ENCODE data around the gene MICALL1. TPM values are rescaled to one million over a fixed set of nuclear protein-coding genes. Genes with fewer than 3 reads are reported as not detected.

The MICALL1 gene
- total and polyA plus RNA-seq, 7 donors, result 10.3 to 24.7 (median 16.9) TPM

DNA sequence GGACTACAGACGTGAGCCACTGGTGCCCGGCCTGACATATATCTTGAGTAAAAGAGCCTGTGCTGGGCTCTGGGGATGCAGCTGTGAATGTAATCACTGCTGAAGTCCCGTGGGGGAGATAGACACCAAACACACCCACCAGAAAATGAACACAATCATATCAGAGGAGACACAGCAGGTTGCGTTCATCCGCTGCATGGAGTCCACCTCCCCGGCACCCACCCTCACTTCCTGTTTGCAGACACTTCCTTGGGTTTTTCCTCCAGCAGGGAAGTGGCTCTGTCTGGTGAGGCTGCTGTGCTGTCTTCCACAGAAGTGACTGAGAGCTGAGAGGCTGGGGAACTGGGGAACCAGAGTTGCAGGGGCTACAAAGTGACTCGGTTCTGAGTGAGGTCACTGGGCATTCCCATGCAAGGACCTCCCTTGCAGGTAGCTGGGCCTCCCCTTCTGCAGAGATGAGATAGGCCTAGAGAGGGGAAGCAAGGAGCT lies 7.2 kb downstream of the MICALL1 start:
- peak in 2 of 4 donors; percentile 8 to 42 for ATAC-seq
- Histone ChIP-seq H3K9me3 (no peaks in the 10 kb centered on the region), H3K4me3 (no peak overlapping the region), H3K36me3 (ENCODE audit: insufficient read depth in 1 of 2, low read depth in 1 of 2) (peaks cover 0 to 63% of the 10 kb centered on the region in 2 donors), H3K4me1 (peaks cover 5% of the 10 kb centered on the region), H3K27ac (no peak overlapping the region), H3K27me3 (ENCODE audit: insufficient read depth in 3 of 3, low read length in 2 of 3) (no peaks in the 10 kb centered on the region)
- WGBS, 3 donors, result 64 to 69% (median 64%) methylated on average over 7 of the region's 7 CpGs
- intact Hi-C loops (cut with DNase I), result no loop called here
- no peak for DNase-seq
- TF ChIP-seq, protein P1, sequence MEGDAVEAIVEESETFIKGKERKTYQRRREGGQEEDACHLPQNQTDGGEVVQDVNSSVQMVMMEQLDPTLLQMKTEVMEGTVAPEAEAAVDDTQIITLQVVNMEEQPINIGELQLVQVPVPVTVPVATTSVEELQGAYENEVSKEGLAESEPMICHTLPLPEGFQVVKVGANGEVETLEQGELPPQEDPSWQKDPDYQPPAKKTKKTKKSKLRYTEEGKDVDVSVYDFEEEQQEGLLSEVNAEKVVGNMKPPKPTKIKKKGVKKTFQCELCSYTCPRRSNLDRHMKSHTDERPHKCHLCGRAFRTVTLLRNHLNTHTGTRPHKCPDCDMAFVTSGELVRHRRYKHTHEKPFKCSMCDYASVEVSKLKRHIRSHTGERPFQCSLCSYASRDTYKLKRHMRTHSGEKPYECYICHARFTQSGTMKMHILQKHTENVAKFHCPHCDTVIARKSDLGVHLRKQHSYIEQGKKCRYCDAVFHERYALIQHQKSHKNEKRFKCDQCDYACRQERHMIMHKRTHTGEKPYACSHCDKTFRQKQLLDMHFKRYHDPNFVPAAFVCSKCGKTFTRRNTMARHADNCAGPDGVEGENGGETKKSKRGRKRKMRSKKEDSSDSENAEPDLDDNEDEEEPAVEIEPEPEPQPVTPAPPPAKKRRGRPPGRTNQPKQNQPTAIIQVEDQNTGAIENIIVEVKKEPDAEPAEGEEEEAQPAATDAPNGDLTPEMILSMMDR (IDR thresholded peaks at IDR 0.05), result no peak

DNA sequence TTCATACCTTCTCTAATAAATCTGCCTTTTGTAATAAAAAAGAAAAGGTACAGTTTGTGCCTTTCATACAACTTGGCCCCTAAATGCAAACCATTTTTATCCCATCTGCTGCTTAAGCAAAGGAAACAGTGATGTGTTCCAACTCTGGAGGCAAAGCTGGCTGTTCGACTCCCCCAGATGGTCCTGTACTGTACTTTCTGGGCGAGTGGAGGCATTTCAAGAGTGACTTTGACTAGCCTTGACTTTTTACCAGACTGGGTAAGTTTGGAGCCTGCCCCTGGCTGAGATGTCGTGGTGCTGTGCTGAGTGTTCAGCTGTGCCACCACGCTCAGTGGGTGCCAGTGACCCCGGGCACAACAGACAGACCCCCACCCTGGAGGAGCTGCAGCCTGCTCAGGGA lies 10.2 kb downstream of the MICALL1 start:
- H3K27me3 ChIP-seq (ENCODE audit: insufficient read depth in 3 of 3, low read length in 2 of 3), result no peaks in the 10 kb centered on the region
- H3K9me3 ChIP-seq, result no peaks in the 10 kb centered on the region
- WGBS, 3 donors, result 85 to 89% (median 89%) methylated on average over 5 of the region's 5 CpGs
- no peaks in the 10 kb centered on the region for H3K4me1 ChIP-seq
- DNase-seq (no peak), ATAC-seq (no peak)
- peaks cover 0 to 89% of the 10 kb centered on the region in 2 donors for H3K36me3 ChIP-seq (ENCODE audit: insufficient read depth in 1 of 2, low read depth in 1 of 2)
- no peak overlapping the region for H3K4me3 ChIP-seq
- intact Hi-C loops (cut with DNase I), result no loop called here
- no peak overlapping the region for H3K27ac ChIP-seq
- TF ChIP-seq, protein P1 (IDR thresholded peaks at IDR 0.05), result no peak

DNA sequence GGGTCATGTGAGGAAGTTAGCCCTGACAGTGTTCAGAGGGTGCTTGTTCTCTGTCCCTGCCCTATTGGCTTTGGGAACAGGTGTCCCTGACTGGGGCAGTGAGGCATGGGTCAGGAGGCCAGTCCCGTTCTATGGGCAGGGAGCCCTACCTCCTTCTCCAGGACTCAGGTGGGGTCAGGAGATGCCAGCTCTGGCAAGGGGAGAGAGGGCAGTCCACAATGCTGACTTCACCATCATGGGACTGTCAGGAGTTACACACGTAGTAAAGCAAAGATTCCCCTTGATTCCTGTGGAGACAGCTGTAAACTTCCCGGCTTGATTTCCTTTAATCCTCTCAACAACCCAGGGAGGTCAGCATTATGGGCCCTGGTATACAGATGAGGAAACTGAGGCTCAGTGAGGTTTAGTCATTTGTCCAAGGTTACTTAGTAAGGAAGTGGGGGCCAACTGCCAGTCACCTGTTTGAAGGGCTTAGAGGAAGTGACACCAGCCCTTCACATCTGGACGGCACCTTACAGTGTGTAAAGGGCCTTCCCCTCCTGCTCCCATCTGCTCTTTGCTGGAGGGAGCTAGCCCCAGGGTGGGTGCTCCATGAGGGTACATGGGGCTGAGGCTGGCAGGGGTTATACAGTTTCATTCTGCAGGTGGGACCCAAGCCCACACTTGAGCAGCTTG lies 11.9 kb downstream of the MICALL1 start:
- Histone ChIP-seq H3K4me3 (no peak overlapping the region), H3K27me3 (ENCODE audit: insufficient read depth in 3 of 3, low read length in 2 of 3) (no peaks in the 10 kb centered on the region), H3K4me1 (no peaks in the 10 kb centered on the region), H3K36me3 (ENCODE audit: insufficient read depth in 1 of 2, low read depth in 1 of 2) (peaks cover 0 to 91% of the 10 kb centered on the region in 2 donors), H3K9me3 (no peaks in the 10 kb centered on the region), H3K27ac (no peak overlapping the region)
- DNase-seq (no peak), ATAC-seq (no peak)
- intact Hi-C loops (cut with DNase I), result no loop called here
- 74 to 86% (median 80%) methylated on average over 4 of the region's 4 CpGs for WGBS, 3 donors
- TF ChIP-seq, protein P1 (IDR thresholded peaks at IDR 0.05), result no peak

DNA sequence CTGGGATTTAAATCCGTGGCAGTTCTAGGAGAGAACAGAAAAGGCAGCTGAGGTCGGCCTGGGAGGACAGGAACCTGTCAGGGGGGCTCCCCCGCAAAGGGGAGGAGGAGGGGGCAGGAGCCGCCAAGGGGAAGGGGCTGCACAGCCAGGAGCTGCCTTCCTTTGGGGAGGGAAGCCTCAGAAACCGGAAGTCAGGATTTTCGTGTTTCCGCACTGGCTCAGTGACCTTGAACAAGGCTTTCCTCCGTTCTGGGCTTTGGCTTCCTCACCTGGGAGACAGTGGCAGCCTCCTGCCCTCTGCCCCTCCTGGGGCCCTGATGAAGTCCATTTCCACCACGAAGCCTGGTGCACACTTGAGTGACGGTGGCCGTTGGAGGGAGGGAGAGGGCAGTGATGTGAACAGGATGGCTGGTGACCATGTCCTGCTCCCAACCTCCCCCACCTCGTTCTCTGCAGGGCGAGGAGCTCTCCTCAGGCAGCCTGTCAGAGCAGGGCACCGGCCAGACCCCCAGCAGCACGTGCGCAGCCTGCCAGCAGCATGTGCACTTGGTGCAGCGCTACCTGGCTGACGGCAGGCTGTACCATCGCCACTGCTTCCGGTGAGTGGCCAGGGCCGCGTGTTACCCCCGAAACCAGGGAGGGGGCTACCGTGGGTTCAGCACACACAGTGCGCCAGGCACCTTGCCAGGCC lies 12.6 kb downstream of the MICALL1 start:
- Histone ChIP-seq H3K27me3 (ENCODE audit: insufficient read depth in 3 of 3, low read length in 2 of 3) (no peaks in the 10 kb centered on the region), H3K36me3 (ENCODE audit: insufficient read depth in 1 of 2, low read depth in 1 of 2) (peaks cover 0 to 91% of the 10 kb centered on the region in 2 donors), H3K4me1 (no peaks in the 10 kb centered on the region), H3K27ac (no peak overlapping the region), H3K4me3 (no peak overlapping the region), H3K9me3 (no peaks in the 10 kb centered on the region)
- WGBS, 3 donors, result 77 to 87% (median 77%) methylated on average over 22 to 25 of the region's 25 CpGs
- intact Hi-C loops (cut with DNase I), result no loop called here
- no peak for ATAC-seq
- DNase-seq, result no peak
- TF ChIP-seq, protein P1 (IDR thresholded peaks at IDR 0.05), result no peak
